Activated CD4-positive, alpha-beta T cell treated with anti-CD3 and anti-CD28 coated beads for 24 hours (primary cell): ENCODE measurements around the gene MEIKIN.
"Not testable (repeated sequence)": the region's sequence is repeated elsewhere in the genome, so short reads cannot be mapped to it uniquely, and the experiment has no call there.

Experiments used
- DNase-seq, 2 donors: peaks; one replicate each; pipeline ENCODE4 v3.0.0-alpha.2; 2020; ENCODE audit warnings: low read depth in 2 of 2

Gene MEIKIN

GRCh38 chr5:131913603-131914002 lies 31.9 kb downstream of the MEIKIN start:
- no peak for DNase-seq

GRCh38 chr5:131906668-131907067 lies 38.8 kb downstream of the MEIKIN start:
- no peak for DNase-seq

- DNase-seq = not testable (repeated sequence)
These were observed 43.2 kb downstream of the MEIKIN start for GRCh38 chr5:131902266-131902665.

- no peak for DNase-seq
These were observed 45.8 kb downstream of the MEIKIN start for GRCh38 chr5:131899686-131900085.

- DNase-seq = no peak
These were observed 61.5 kb downstream of the MEIKIN start for GRCh38 chr5:131883984-131884383.

- no peak for DNase-seq
These were observed 65.8 kb downstream of the MEIKIN start for GRCh38 chr5:131879705-131880104.

- DNase-seq = no peak
These were observed 67.6 kb downstream of the MEIKIN start for GRCh38 chr5:131877873-131878272.

GRCh38 chr5:131871251-131871650 lies 74.2 kb downstream of the MEIKIN start:
- not testable (repeated sequence) for DNase-seq

- DNase-seq = no peak
These were observed 77.9 kb downstream of the MEIKIN start for GRCh38 chr5:131867524-131867923.

GRCh38 chr5:131863700-131864099 lies 81.8 kb downstream of the MEIKIN start:
- no peak for DNase-seq

- no peak for DNase-seq
These were observed 88.1 kb downstream of the MEIKIN start for GRCh38 chr5:131857388-131857787.

- DNase-seq = no peak
These were observed 90.0 kb downstream of the MEIKIN start for GRCh38 chr5:131855452-131855851.

- DNase-seq = peak in 1 of 2 donors; percentile 3
These were observed 91.3 kb downstream of the MEIKIN start for GRCh38 chr5:131854134-131854533.

- DNase-seq = no peak
These were observed 96.8 kb downstream of the MEIKIN start for GRCh38 chr5:131848662-131849061.

GRCh38 chr5:131846536-131846935 lies 98.9 kb downstream of the MEIKIN start:
- DNase-seq = no peak

- no peak for DNase-seq
These were observed 99.6 kb downstream of the MEIKIN start for GRCh38 chr5:131845828-131846227.

GRCh38 chr5:131842971-131843370 lies 102.5 kb downstream of the MEIKIN start:
- DNase-seq = not testable (repeated sequence)

- DNase-seq = not testable (repeated sequence)
These were observed 112.8 kb downstream of the MEIKIN start for GRCh38 chr5:131832702-131833101.

- no peak for DNase-seq
These were observed 120.0 kb downstream of the MEIKIN start for GRCh38 chr5:131825404-131826013.

GRCh38 chr5:131824631-131825030 lies 120.8 kb downstream of the MEIKIN start:
- DNase-seq = no peak

- no peak for DNase-seq
These were observed 124.2 kb downstream of the MEIKIN start for GRCh38 chr5:131821221-131821620.

- no peak for DNase-seq
These were observed 127.3 kb downstream of the MEIKIN start for GRCh38 chr5:131818001-131818724.

- DNase-seq = no peak
These were observed 130.5 kb downstream of the MEIKIN start for GRCh38 chr5:131814990-131815389.
